D721Med (cell line): Measurements from ENCODE around the gene ATP6V1G3.

Source experiments
- DNase-seq: peaks from one replicate; pipeline ENCODE4 v3.0.0; 2011; ENCODE audit warnings: low spot score; ENCODE audit not compliant: insufficient read length
- FAIRE-seq: peaks from 2 replicates; lab custom pipeline; 2011; peaks lifted over from hg19 to GRCh38; lab: Jason Lieb, UNC
- TF ChIP-seq, protein P1 (sequence below): IDR thresholded peaks from 2 replicates; pipeline ENCODE4 v1.5.1; 2012; ENCODE audit warnings: mild to moderate bottlenecking, control low read depth; ENCODE audit not compliant: insufficient read depth; ENCODE audit errors: missing control alignments

Gene ATP6V1G3

GRCh38 chr1:198520524-198521254 lies 19.8 kb downstream of the ATP6V1G3 start:
- DNase-seq = no peak
- peak; percentile 85 for FAIRE-seq
- TF ChIP-seq, protein P1, sequence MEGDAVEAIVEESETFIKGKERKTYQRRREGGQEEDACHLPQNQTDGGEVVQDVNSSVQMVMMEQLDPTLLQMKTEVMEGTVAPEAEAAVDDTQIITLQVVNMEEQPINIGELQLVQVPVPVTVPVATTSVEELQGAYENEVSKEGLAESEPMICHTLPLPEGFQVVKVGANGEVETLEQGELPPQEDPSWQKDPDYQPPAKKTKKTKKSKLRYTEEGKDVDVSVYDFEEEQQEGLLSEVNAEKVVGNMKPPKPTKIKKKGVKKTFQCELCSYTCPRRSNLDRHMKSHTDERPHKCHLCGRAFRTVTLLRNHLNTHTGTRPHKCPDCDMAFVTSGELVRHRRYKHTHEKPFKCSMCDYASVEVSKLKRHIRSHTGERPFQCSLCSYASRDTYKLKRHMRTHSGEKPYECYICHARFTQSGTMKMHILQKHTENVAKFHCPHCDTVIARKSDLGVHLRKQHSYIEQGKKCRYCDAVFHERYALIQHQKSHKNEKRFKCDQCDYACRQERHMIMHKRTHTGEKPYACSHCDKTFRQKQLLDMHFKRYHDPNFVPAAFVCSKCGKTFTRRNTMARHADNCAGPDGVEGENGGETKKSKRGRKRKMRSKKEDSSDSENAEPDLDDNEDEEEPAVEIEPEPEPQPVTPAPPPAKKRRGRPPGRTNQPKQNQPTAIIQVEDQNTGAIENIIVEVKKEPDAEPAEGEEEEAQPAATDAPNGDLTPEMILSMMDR = no peak

DNA sequence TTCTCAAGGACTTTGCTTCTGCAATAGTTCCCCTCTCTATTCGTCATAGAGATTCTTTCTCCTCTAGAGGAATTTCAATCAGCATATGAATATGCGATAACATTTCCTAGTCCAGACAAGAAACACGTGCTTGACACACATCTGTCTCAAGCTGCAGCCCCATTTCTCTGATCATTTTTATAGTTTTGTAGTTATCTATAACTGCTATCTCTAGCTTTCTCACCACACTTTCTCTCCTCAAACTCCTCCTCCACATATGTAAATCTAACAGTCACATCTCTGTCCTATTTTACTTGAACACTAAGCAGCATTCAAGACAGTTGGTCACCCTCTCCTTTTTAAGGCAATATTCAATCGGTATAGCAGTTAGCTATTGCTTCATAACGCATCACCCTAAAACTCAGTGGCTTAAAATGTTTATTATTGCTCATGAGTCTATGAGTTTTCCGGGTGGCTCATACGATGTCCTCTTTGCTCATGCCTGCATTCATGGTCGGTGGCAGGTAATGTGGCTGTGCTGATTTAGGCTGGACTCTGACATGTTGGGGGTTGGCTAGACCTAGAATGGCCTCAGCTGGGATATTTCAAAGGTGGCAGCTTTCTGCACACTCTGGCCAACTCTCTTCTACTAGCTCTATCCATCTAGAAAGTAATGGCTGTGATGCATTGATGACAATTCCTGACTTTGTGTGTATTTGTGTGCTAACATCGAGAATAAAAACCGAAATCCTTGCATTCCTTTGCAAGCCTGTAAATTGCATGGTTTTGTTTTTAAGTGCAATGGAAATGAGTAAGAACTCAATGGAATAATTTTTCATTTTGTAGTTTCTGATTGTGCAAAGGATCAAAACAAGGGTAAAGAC lies 20.6 kb downstream of the ATP6V1G3 start:
- peak; percentile 80 for FAIRE-seq
- TF ChIP-seq, protein P1 = no peak
- no peak for DNase-seq

DNA sequence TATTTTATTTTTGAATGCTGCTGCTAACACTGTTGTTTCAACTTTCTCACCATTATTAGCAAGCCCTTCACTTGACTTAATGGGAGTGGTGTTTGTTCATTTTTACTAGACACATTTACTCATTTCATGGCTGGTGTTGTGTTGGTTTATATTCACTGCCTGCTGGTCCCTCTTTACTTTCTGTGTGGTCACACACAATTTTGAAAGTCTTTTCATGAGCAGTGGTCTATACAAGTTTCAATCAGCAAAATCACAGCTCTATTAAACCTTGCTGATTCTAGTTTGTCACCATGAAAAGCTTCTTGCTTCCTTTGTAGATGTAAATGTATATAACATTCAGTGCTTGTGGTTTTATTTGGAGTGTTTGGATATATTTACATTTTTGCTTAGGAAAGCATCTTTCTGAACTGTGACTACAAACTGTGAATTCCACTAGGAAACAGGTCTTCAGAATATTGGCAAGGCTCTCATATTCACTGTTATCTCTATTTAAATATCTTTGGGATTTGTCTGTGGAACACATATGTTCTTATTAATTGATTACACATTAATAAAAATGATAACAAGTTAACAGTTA lies 22.8 kb downstream of the ATP6V1G3 start:
- no peak for DNase-seq
- peak; percentile 77 for FAIRE-seq
- TF ChIP-seq, protein P1 = no peak

DNA sequence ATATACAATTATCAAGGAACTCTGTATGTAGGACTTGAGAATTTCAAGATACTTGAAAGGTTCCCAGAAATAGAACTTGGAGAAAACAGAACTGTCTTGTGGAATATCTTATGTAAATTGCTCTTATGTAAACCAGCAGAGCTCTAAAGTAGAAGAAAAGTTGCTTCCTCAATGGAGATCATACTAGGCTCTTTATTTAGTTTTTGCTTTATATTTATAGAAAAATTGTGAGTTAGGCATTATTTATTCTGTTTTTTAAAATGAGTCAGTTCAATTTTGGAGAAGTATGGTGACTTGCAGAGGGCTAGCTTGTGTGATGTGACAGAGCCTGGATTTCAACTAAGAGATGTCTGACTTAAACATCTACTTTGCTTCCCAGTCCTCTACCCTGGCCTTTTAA lies 40.4 kb downstream of the ATP6V1G3 start:
- no peak for FAIRE-seq
- DNase-seq = no peak
- TF ChIP-seq, protein P1 = no peak

GRCh38 chr1:198499588-198499987 lies 40.9 kb downstream of the ATP6V1G3 start:
- TF ChIP-seq, protein P1 = no peak
- DNase-seq = no peak
- no peak for FAIRE-seq

GRCh38 chr1:198498881-198499280 lies 41.6 kb downstream of the ATP6V1G3 start:
- FAIRE-seq = peak; percentile 71
- DNase-seq = no peak
- TF ChIP-seq, protein P1 = no peak
